ENCODE data around the gene SLC25A22. TPM values are rescaled to one million over a fixed set of nuclear protein-coding genes. Genes with fewer than 3 reads are reported as not detected.

The SLC25A22 gene
- 11.3 and 11.5 TPM in 2 replicates for polyA plus RNA-seq (2011; rRNA removed)
- 8.6 and 14.8 TPM in 2 replicates for polyA minus RNA-seq (2011; rRNA and poly(A)+ RNA removed)

DNA sequence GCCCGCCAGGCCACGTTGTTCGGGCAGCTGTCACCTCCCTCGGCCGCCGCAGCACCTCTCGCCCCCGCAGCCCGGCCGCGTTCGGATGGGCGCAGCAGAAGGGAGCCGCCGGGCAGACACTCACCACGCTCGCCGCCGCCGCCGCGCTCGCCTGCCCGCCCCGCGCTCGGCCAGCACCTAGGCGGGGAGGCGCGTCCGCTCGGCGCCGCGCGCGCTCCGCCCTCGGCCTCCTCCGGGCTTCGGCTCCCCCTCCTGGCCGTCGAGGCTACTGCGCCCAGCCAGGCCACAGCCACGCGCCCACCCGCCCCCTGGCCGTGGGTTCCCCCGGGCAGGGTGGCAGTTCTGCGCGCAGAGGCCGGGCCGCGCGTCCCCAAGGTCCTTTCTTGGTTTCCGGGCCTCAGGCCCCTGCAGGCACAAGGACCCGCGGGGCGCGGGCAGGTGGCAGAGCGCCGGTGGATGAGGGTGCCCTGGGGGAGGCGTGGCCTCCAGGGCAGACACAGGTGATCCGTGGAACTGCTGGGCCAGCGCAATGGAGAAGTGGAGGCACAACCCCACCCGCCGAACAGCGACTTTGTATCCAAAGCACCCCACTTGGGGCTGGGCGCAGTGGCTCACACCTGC lies at the start of gene SLC25A22:
SLC25A22 (minus strand) TSS at position 189 of the 621 bp plus-strand sequence. CDS start 3,275 bp downstream, outside the sequence.
- ChIA-PET POLR2A (interaction anchor here (1.0 kb wide), 1 partner anchor 11 kb away, joined by 4 read pairs; the partner anchor contains the start of gene RPLP2), CTCF (no interaction called here)
- no peak for DNase-seq (ENCODE audit: low read depth, low spot score)
- H3K9me3 ChIP-seq (ENCODE audit: control insufficient read depth, insufficient read depth, low read length), result peaks cover 3% of the 10 kb centered on the region; the same call in 1 of the 2 replicates
- H3K27me3 ChIP-seq (ENCODE audit: control insufficient read depth, insufficient read depth, low read length), result no peaks in the 10 kb centered on the region
- peak within 1 kb of the TSS; percentile 78 for H3K4me3 ChIP-seq (ENCODE audit: low read depth, low read length)
- TF ChIP-seq, protein P1, sequence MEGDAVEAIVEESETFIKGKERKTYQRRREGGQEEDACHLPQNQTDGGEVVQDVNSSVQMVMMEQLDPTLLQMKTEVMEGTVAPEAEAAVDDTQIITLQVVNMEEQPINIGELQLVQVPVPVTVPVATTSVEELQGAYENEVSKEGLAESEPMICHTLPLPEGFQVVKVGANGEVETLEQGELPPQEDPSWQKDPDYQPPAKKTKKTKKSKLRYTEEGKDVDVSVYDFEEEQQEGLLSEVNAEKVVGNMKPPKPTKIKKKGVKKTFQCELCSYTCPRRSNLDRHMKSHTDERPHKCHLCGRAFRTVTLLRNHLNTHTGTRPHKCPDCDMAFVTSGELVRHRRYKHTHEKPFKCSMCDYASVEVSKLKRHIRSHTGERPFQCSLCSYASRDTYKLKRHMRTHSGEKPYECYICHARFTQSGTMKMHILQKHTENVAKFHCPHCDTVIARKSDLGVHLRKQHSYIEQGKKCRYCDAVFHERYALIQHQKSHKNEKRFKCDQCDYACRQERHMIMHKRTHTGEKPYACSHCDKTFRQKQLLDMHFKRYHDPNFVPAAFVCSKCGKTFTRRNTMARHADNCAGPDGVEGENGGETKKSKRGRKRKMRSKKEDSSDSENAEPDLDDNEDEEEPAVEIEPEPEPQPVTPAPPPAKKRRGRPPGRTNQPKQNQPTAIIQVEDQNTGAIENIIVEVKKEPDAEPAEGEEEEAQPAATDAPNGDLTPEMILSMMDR (IDR thresholded peaks at IDR 0.05; ENCODE audit: low read depth, low read length), result peak; percentile 54
- H3K27ac ChIP-seq (ENCODE audit: low read depth, low read length), result peak within 1 kb of the TSS; percentile 85

DNA sequence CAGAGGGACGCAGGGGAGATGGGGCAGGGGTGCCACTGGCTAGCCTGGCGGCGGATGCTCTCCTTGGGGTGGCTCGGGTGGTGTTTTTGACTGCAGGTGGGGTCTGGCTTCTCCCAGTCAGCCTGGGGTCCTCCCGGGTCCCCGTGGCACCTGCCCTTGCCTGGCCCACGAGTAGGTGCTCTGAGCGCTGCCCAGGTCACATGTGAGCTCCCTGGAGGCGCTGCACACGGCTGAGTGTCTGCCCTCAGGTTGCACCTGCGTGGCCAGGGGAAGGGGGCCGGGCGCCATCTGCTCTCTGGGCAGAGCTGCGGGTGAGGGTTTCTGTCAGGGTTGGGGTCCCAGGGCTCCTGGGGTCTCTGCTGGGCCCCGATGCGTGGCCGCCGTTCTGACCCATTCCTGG lies 49.8 kb upstream of the SLC25A22 start:
- DNase-seq (ENCODE audit: low read depth, low spot score), result no peak
- TF ChIP-seq, protein P1 (IDR thresholded peaks at IDR 0.05; ENCODE audit: low read depth, low read length), result no peak
- Histone ChIP-seq H3K9me3 (ENCODE audit: control insufficient read depth, insufficient read depth, low read length) (no peaks in the 10 kb centered on the region; the same call in 1 of the 2 replicates), H3K27ac (ENCODE audit: low read depth, low read length) (no peak overlapping the region), H3K27me3 (ENCODE audit: control insufficient read depth, insufficient read depth, low read length) (no peaks in the 10 kb centered on the region), H3K4me3 (ENCODE audit: low read depth, low read length) (no peak overlapping the region)
- CTCF ChIA-PET, result interaction anchor here (1.4 to 1.5 kb wide), 3 partner anchors 10 to 12 kb away, joined by 3 to 4 read pairs (median 4); no protein-coding TSS in a partner anchor
- POLR2A ChIA-PET, result interaction anchor here (1.9 kb wide), 1 partner anchor 12 kb away, joined by 6 read pairs; no protein-coding TSS in a partner anchor

DNA sequence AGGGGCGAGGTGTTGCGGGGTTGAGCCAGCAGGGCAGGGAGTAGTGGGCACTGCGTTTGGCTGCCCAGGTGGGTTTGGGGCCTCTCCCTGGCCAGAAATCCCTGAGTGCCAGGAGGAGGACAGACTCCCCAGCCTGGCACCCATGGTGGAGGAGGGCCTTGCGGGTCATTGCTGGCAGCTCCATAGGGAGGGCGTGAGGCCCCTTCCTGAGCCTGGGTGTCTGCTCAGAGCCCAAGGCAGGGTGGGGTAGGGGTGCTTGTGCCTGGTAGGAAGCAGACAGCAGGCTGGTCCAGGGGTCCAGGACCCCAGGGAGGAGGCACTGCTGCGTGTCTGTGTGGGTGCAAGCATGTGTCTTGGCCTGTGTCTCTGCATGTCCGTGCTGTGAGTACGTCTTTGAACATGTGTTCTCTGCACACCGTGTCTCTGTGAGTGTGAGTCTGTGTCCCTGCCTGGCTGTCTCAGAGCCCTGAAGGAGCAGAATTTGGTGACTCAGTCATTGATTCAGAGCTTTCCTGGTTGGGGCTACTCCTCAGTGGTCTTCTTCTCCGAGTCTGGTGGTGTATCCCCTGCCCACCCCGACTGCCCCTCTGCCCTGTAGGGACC lies 48.5 kb upstream of the SLC25A22 start:
- Histone ChIP-seq H3K27me3 (ENCODE audit: control insufficient read depth, insufficient read depth, low read length) (no peaks in the 10 kb centered on the region), H3K27ac (ENCODE audit: low read depth, low read length) (peak overlapping the region; percentile 97), H3K4me3 (ENCODE audit: low read depth, low read length) (no peak overlapping the region), H3K9me3 (ENCODE audit: control insufficient read depth, insufficient read depth, low read length) (no peaks in the 10 kb centered on the region; the same call in 1 of the 2 replicates)
- ChIA-PET POLR2A (interaction anchor here (0.8 to 1.6 kb wide), 4 partner anchors 13 to 27 kb away, joined by 4 to 6 read pairs (median 4); partner anchors contain the start of gene PNPLA2), CTCF (interaction anchor here (1.2 kb wide), 1 partner anchor 15 kb away, joined by 8 read pairs; no protein-coding TSS in a partner anchor)
- TF ChIP-seq, protein P1 (IDR thresholded peaks at IDR 0.05; ENCODE audit: low read depth, low read length), result no peak
- DNase-seq (ENCODE audit: low read depth, low spot score), result no peak

DNA sequence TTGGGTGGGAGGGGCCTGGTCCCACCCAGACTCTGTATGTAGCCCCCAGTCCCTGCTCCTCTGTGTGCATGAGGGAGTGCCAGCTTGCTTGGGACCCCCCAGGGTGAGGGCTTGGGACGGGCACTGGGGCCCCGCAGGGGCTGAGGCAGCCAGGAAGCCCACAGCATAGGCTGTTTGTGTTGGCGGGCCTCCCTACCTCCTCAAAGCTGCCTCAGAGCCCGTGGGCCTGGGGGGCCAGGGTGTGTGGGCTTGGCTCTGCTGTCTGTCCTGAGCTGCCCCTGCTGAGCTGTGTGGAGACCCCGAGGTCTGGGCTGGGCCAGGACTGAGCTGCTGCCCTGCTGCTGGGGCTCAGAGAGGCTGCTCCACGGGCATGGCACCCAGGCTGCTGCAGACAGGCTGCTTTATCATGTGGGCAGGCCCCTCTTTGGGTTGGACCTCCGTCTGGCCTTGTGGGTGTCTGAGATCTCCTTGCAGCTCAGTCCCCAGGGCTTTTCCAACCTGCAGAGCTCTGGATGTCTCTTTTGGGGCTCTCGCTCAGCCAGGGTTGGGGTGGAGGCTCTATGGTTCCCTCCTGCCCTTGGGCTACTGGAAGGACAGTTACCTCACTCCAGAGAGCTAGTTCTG lies 47.9 kb upstream of the SLC25A22 start:
- no peaks in the 10 kb centered on the region for H3K27me3 ChIP-seq (ENCODE audit: control insufficient read depth, insufficient read depth, low read length)
- POLR2A ChIA-PET, result interaction anchor here (0.8 to 1.6 kb wide), 4 partner anchors 14 to 27 kb away, joined by 4 to 6 read pairs (median 4); partner anchors contain the start of gene PNPLA2
- peak overlapping the region; percentile 97 for H3K27ac ChIP-seq (ENCODE audit: low read depth, low read length)

More for the DNA sequence above, 47.9 kb upstream of the SLC25A22 start:
- CTCF ChIA-PET, result no interaction called here
- H3K9me3 ChIP-seq (ENCODE audit: control insufficient read depth, insufficient read depth, low read length), result no peaks in the 10 kb centered on the region; the same call in 1 of the 2 replicates
- peak overlapping the region; percentile 27; the same call in 1 of the 2 replicates for H3K4me3 ChIP-seq (ENCODE audit: low read depth, low read length)
- TF ChIP-seq, protein P1 (IDR thresholded peaks at IDR 0.05; ENCODE audit: low read depth, low read length), result no peak
- DNase-seq (ENCODE audit: low read depth, low spot score), result no peak
